SK-N-SH treated with all-trans-retinoic acid at 6 μM for 48 hours (cell line): Measurements from ENCODE around the gene CD48.

Source experiments
- ATAC-seq: fragments of 200-7000 bp; cut with Tn5 transposase; 3 replicates; pipeline ENCODE4 v1.9.1; 2020; ENCODE audit warnings: mild to moderate bottlenecking, moderate library complexity
- ARNTL ChIP-seq: fragments of 450-650 bp; formaldehyde crosslinking; IDR thresholded peaks from 2 replicates; pipeline ENCODE4 v1.5.0; 2020; ENCODE audit warnings: low read depth, mild to moderate bottlenecking, moderate library complexity, borderline replicate concordance
- BACH2 ChIP-seq: fragments of 250-450 bp; sonication (Bioruptor Pico); IDR thresholded peaks from 2 replicates; pipeline ENCODE4 v1.9.0; 2021; ENCODE audit warnings: mild to moderate bottlenecking, borderline replicate concordance
- CSDC2 ChIP-seq: fragments of 250-450 bp; sonication (Bioruptor Pico); IDR thresholded peaks from 2 replicates; pipeline ENCODE4 v1.5.0; 2020; ENCODE audit warnings: mild to moderate bottlenecking, moderate library complexity
- ESRRG ChIP-seq: fragments of 250-450 bp; sonication (Bioruptor Pico); IDR thresholded peaks from 2 replicates; pipeline ENCODE4 v1.6.1; 2021; ENCODE audit warnings: mild to moderate bottlenecking
- ISL1 ChIP-seq: fragments of 250-450 bp; sonication (Bioruptor Pico); IDR thresholded peaks from 2 replicates; pipeline ENCODE4 v2.1.2; 2022; ENCODE audit warnings: mild to moderate bottlenecking, moderate library complexity
- PATZ1 ChIP-seq: fragments of 250-450 bp; sonication (Bioruptor Pico); IDR thresholded peaks from 2 replicates; pipeline ENCODE4 v1.8.0; 2020; ENCODE audit warnings: mild to moderate bottlenecking, moderate library complexity, borderline replicate concordance
- PPARA ChIP-seq: fragments of 250-450 bp; sonication (Bioruptor Pico); IDR thresholded peaks from 2 replicates; pipeline ENCODE4 v1.5.0; 2020; ENCODE audit warnings: mild to moderate bottlenecking, borderline replicate concordance
- RARB ChIP-seq: fragments of 250-450 bp; sonication (Bioruptor Pico); IDR thresholded peaks from 2 replicates; pipeline ENCODE4 v1.8.0; 2021; ENCODE audit warnings: mild to moderate bottlenecking, moderate library complexity
- TCF4 ChIP-seq: fragments of 250-450 bp; sonication (Bioruptor Pico); IDR thresholded peaks from 2 replicates; pipeline ENCODE4 v1.8.0; 2021; ENCODE audit warnings: mild to moderate bottlenecking, moderate library complexity, borderline replicate concordance
- TOX ChIP-seq: fragments of 250-450 bp; sonication (Bioruptor Pico); IDR thresholded peaks from 2 replicates; pipeline ENCODE4 v1.8.0; 2021; ENCODE audit warnings: mild to moderate bottlenecking, moderate library complexity, borderline replicate concordance
- ZC3H10 ChIP-seq: fragments of 250-450 bp; sonication (Bioruptor Pico); IDR thresholded peaks from 2 replicates; pipeline ENCODE4 v1.5.1; 2021; ENCODE audit warnings: mild to moderate bottlenecking, moderate library complexity
- ZFP3 ChIP-seq: fragments of 250-450 bp; sonication (Bioruptor Pico); IDR thresholded peaks from 2 replicates; pipeline ENCODE4 v1.5.0; 2020; ENCODE audit warnings: mild to moderate bottlenecking, moderate library complexity
- ZNF70 ChIP-seq: fragments of 450-650 bp; formaldehyde crosslinking; IDR thresholded peaks from 2 replicates; pipeline ENCODE4 v1.5.0; 2020; ENCODE audit warnings: mild to moderate bottlenecking, moderate library complexity
- ZNF8 ChIP-seq: fragments of 450-650 bp; formaldehyde crosslinking; IDR thresholded peaks from 2 replicates; pipeline ENCODE4 v1.5.0; 2020; ENCODE audit warnings: mild to moderate bottlenecking, moderate library complexity
- TF ChIP-seq, protein P1 (sequence below): fragments of 250-450 bp; sonication (Bioruptor Pico); IDR thresholded peaks from 2 replicates; pipeline ENCODE4 v1.5.1; 2021; ENCODE audit warnings: mild to moderate bottlenecking, moderate library complexity
- TF ChIP-seq, protein P2 (sequence below): fragments of 250-450 bp; sonication (Bioruptor Pico); IDR thresholded peaks from 2 replicates; pipeline ENCODE4 v1.5.1; 2020; ENCODE audit warnings: low read depth, mild to moderate bottlenecking, moderate library complexity
- TF ChIP-seq, protein P3 (sequence below): fragments of 250-450 bp; sonication (Bioruptor Pico); IDR thresholded peaks from 2 replicates; pipeline ENCODE4 v1.5.0; 2020; ENCODE audit warnings: mild to moderate bottlenecking, moderate library complexity

Gene CD48

DNA sequence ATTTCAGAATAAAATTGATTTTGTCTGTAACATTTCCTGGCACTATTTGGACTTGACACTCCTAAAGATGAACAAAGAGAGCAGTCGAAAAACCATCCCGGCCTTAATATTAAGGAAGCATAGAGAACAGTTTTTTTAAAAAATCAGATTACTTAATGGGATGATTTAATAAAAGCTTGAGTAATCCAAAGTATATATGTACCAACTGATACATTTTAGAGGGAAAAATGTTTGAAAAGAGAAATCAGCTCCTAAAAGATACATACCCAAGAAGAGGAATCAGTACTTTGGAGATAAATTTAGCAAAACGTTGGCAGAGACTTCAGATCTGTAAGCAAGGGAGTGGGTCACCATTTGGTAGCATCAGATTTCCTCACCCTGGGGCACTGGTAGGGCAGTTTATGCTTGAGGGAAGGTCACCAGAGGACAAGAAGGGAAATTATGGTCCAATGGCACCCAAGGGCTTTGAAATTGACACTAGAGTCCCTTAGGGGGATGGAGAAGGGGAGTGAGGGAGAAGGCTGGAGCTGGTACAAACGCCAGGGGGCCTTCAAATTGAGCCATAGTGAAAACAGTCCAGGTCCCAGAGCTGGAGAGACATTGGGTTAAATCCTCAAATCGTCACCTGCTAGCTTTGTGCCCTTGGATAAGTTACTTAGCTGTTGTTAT is 33.4 kb upstream of the CD48 start:
- no peak for TF ChIP-seq ZNF70
- TF ChIP-seq ARNTL (CRISPR knock-in tag) = no peak
- no peak for TF ChIP-seq PPARA (CRISPR knock-in tag)
- TF ChIP-seq, protein P1, sequence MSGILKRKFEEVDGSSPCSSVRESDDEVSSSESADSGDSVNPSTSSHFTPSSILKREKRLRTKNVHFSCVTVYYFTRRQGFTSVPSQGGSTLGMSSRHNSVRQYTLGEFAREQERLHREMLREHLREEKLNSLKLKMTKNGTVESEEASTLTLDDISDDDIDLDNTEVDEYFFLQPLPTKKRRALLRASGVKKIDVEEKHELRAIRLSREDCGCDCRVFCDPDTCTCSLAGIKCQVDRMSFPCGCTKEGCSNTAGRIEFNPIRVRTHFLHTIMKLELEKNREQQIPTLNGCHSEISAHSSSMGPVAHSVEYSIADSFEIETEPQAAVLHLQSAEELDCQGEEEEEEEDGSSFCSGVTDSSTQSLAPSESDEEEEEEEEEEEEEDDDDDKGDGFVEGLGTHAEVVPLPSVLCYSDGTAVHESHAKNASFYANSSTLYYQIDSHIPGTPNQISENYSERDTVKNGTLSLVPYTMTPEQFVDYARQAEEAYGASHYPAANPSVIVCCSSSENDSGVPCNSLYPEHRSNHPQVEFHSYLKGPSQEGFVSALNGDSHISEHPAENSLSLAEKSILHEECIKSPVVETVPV = no peak
- TF ChIP-seq, protein P2, sequence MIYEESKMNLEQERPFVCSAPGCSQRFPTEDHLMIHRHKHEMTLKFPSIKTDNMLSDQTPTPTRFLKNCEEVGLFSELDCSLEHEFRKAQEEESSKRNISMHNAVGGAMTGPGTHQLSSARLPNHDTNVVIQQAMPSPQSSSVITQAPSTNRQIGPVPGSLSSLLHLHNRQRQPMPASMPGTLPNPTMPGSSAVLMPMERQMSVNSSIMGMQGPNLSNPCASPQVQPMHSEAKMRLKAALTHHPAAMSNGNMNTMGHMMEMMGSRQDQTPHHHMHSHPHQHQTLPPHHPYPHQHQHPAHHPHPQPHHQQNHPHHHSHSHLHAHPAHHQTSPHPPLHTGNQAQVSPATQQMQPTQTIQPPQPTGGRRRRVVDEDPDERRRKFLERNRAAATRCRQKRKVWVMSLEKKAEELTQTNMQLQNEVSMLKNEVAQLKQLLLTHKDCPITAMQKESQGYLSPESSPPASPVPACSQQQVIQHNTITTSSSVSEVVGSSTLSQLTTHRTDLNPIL = no peak
- TF ChIP-seq ZNF8 (CRISPR knock-in tag) = no peak
- TF ChIP-seq ISL1 = no peak
- TF ChIP-seq ESRRG (CRISPR knock-in tag) = no peak
- TF ChIP-seq RARB (CRISPR knock-in tag) = no peak
- TF ChIP-seq TOX (CRISPR knock-in tag) = no peak
- TF ChIP-seq TCF4 (CRISPR knock-in tag) = no peak
- no peak for TF ChIP-seq ZC3H10
- TF ChIP-seq, protein P3, sequence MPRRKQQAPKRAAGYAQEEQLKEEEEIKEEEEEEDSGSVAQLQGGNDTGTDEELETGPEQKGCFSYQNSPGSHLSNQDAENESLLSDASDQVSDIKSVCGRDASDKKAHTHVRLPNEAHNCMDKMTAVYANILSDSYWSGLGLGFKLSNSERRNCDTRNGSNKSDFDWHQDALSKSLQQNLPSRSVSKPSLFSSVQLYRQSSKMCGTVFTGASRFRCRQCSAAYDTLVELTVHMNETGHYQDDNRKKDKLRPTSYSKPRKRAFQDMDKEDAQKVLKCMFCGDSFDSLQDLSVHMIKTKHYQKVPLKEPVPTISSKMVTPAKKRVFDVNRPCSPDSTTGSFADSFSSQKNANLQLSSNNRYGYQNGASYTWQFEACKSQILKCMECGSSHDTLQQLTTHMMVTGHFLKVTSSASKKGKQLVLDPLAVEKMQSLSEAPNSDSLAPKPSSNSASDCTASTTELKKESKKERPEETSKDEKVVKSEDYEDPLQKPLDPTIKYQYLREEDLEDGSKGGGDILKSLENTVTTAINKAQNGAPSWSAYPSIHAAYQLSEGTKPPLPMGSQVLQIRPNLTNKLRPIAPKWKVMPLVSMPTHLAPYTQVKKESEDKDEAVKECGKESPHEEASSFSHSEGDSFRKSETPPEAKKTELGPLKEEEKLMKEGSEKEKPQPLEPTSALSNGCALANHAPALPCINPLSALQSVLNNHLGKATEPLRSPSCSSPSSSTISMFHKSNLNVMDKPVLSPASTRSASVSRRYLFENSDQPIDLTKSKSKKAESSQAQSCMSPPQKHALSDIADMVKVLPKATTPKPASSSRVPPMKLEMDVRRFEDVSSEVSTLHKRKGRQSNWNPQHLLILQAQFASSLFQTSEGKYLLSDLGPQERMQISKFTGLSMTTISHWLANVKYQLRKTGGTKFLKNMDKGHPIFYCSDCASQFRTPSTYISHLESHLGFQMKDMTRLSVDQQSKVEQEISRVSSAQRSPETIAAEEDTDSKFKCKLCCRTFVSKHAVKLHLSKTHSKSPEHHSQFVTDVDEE (CRISPR knock-in tag) = no peak
- TF ChIP-seq CSDC2 = no peak
- ATAC-seq = no peak

- no peak for TF ChIP-seq ZC3H10
- TF ChIP-seq ZNF70 = no peak
- TF ChIP-seq, protein P1 = no peak
- no peak for TF ChIP-seq PATZ1 (CRISPR knock-in tag)
- no peak for TF ChIP-seq PPARA (CRISPR knock-in tag)
- no peak for TF ChIP-seq ZFP3
- TF ChIP-seq, protein P3 (CRISPR knock-in tag) = no peak
- no peak for TF ChIP-seq BACH2 (CRISPR knock-in tag)
Observed at GRCh38 chr1:160744199-160744851, 32.7 kb upstream of the CD48 start.

More at GRCh38 chr1:160744199-160744851, 32.7 kb upstream of the CD48 start:
- ATAC-seq = no peak
